GM21737 (cell line): Measurements from ENCODE around the gene PCDHGB4.
"Not testable (repeated sequence)": the region's sequence is repeated elsewhere in the genome, so short reads cannot be mapped to it uniquely, and the experiment has no call there.

Experiments
- ATAC-seq: cut with Tn5 transposase; IDR thresholded peaks from one replicate; pipeline ENCODE4 v1.9.1; 2021; ENCODE audit warnings: mild to moderate bottlenecking, moderate library complexity; ENCODE audit not compliant: unreplicated experiment

The PCDHGB4 gene

GRCh38 chr5:141397756-141398551 is 10.5 kb downstream of the PCDHGB4 start, which contains the start of gene PCDHGB5:
TSS of gene PCDHGB5 (plus strand) at chr5:141397947. CDS start at chr5:141398128, 181 bp downstream.
- ATAC-seq = peak; percentile 88

GRCh38 chr5:141398608-141399007 is 11.1 kb downstream of the PCDHGB4 start:
- no peak for ATAC-seq

- no peak for ATAC-seq
Measured at GRCh38 chr5:141399555-141400258, 12.2 kb downstream of the PCDHGB4 start.

GRCh38 chr5:141402553-141403243 is 15.2 kb downstream of the PCDHGB4 start, which contains the start of gene PCDHGA9:
TSS of gene PCDHGA9 (plus strand) at chr5:141402778. CDS start at chr5:141402953, 175 bp downstream.
- ATAC-seq = no peak

- ATAC-seq = no peak
Measured at GRCh38 chr5:141403387-141403786, 15.9 kb downstream of the PCDHGB4 start.

- ATAC-seq = not testable (repeated sequence)
Measured at GRCh38 chr5:141407790-141408505, 20.4 kb downstream of the PCDHGB4 start, which contains the start of gene PCDHGB6. TSS of gene PCDHGB6 (plus strand) at chr5:141408021. CDS start at chr5:141408203, 182 bp downstream.

- no peak for ATAC-seq
Measured at GRCh38 chr5:141409598-141410306, 22.3 kb downstream of the PCDHGB4 start.

- ATAC-seq = no peak
Measured at GRCh38 chr5:141411575-141411974, 24.1 kb downstream of the PCDHGB4 start.

GRCh38 chr5:141412854-141413539 is 25.5 kb downstream of the PCDHGB4 start, which contains the start of gene PCDHGA10:
TSS of gene PCDHGA10 (plus strand) at chr5:141412987. CDS start at chr5:141413176, 189 bp downstream.
- ATAC-seq = peak; percentile 62

GRCh38 chr5:141413540-141414069 is 26.1 kb downstream of the PCDHGB4 start:
- no peak for ATAC-seq

- ATAC-seq = not testable (repeated sequence)
Measured at GRCh38 chr5:141414548-141415274, 27.2 kb downstream of the PCDHGB4 start.

GRCh38 chr5:141415275-141415618 is 27.7 kb downstream of the PCDHGB4 start:
- ATAC-seq = not testable (repeated sequence)

- peak; percentile 87 for ATAC-seq
Measured at GRCh38 chr5:141417494-141418172, 30.1 kb downstream of the PCDHGB4 start, which contains the start of gene PCDHGB7. TSS of gene PCDHGB7 (plus strand) at chr5:141417677. CDS start at chr5:141417860, 183 bp downstream.

- ATAC-seq = no peak
Measured at GRCh38 chr5:141419074-141419880, 31.8 kb downstream of the PCDHGB4 start.

- no peak for ATAC-seq
Measured at GRCh38 chr5:141420855-141421488, 33.5 kb downstream of the PCDHGB4 start, which contains the start of gene PCDHGA11. TSS of gene PCDHGA11 (plus strand) at chr5:141421051. CDS start at chr5:141421228, 177 bp downstream.

- no peak for ATAC-seq
Measured at GRCh38 chr5:141421489-141421855, 34.0 kb downstream of the PCDHGB4 start.
